ENCODE measurements around the gene INPP5D.

The INPP5D gene

DNA sequence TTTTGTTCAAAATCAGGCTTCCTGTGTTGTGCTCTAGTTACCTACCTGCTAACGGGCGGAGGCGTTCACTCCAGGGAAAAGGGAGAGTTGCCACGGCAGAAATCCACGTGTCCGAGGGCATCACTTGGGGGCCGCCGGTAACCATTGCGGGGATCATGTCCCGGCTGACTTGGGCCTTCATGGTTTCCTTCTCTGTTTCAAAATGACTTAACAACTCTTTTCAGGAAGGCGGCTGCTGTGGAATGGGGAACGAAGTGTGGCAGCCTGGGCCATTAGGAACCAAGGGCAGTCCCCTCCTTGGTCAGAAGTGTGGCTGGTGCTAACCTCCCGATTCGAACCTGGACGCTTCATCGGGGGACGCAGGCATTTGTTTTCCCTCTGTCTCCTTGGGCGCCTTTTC lies 56.8 kb downstream of the INPP5D start:
- no peak overlapping the region for H3K4ac ChIP-seq (ENCODE audit: low read depth, low read length)

DNA sequence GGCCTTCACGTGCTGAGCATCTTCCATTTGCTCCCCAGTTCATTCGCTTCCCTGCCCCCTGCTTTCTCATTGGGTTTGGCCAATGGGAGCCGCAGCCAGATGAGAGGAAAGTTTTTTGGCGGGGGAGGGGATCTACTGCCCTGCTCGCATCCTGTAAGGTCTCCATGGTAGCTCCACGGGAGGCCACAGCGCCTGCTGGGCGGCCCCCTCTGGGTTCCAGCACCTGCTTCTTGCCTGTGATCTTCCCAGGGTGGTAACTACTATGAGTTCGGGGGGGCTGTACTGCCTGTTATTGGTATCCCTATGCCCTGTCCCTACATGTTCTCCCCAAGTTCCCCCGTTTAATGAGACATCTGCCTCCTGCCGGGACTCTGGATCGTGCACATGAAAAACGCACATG lies 57.2 kb downstream of the INPP5D start:
- Histone ChIP-seq H4K8ac (ENCODE audit: low read depth, low read length) (no peak overlapping the region), H2AK5ac (ENCODE audit: low read length) (no peak overlapping the region), H2BK120ac (ENCODE audit: low read depth, low read length) (no peak overlapping the region), H3K56ac (ENCODE audit: low read length) (no peak overlapping the region), H3K36me3 (ENCODE audit: control insufficient read depth, insufficient read depth, low read length) (no peaks in the 10 kb centered on the region), H3K79me1 (ENCODE audit: low read length) (no peaks in the 10 kb centered on the region), H3K18ac (ENCODE audit: low read length) (no peak overlapping the region), H3K4me3 (ENCODE audit: low read length) (no peak overlapping the region), H3K27ac (ENCODE audit: low read depth, low read length) (no peak overlapping the region), H4K5ac (ENCODE audit: low read length) (no peak overlapping the region), H3K79me2 (ENCODE audit: control insufficient read depth, insufficient read depth, low read length) (no peaks in the 10 kb centered on the region), H3K4me1 (ENCODE audit: control insufficient read depth, low read depth, low read length) (no peaks in the 10 kb centered on the region), H3K4me2 (ENCODE audit: low read length) (no peak overlapping the region), H3K27me3 (ENCODE audit: insufficient read depth, low read length, poor library complexity) (no peaks in the 10 kb centered on the region), H2BK15ac (replicated peaks; ENCODE audit: low read depth) (no peak overlapping the region), H2BK5ac (ENCODE audit: low read length) (no peak overlapping the region), H3K9ac (ENCODE audit: low read length) (no peak overlapping the region), H3K23ac (ENCODE audit: low read length) (no peak overlapping the region), H3K4ac (ENCODE audit: low read depth, low read length) (no peak overlapping the region)
- no CpG with 5 or more reads among the region's 13 CpGs for WGBS (ENCODE audit: extremely low coverage, insufficient coverage, low lambda C conversion rate)
- no peak for DNase-seq

More for the DNA sequence above, 56.8 kb downstream of the INPP5D start:
- Histone ChIP-seq H3K4me3 (ENCODE audit: low read length) (no peak overlapping the region), H3K4me1 (ENCODE audit: control insufficient read depth, low read depth, low read length) (no peaks in the 10 kb centered on the region), H4K8ac (ENCODE audit: low read depth, low read length) (no peak overlapping the region), H4K5ac (ENCODE audit: low read length) (no peak overlapping the region), H2BK5ac (ENCODE audit: low read length) (no peak overlapping the region), H3K4me2 (ENCODE audit: low read length) (no peak overlapping the region), H3K27ac (ENCODE audit: low read depth, low read length) (no peak overlapping the region), H3K27me3 (ENCODE audit: insufficient read depth, low read length, poor library complexity) (no peaks in the 10 kb centered on the region), H3K79me1 (ENCODE audit: low read length) (no peaks in the 10 kb centered on the region), H3K36me3 (ENCODE audit: control insufficient read depth, insufficient read depth, low read length) (no peaks in the 10 kb centered on the region), H2BK15ac (replicated peaks; ENCODE audit: low read depth) (no peak overlapping the region), H3K79me2 (ENCODE audit: control insufficient read depth, insufficient read depth, low read length) (no peaks in the 10 kb centered on the region), H3K18ac (ENCODE audit: low read length) (no peak overlapping the region), H2BK120ac (ENCODE audit: low read depth, low read length) (no peak overlapping the region), H3K9ac (ENCODE audit: low read length) (no peak overlapping the region), H3K56ac (ENCODE audit: low read length) (no peak overlapping the region), H3K23ac (ENCODE audit: low read length) (no peak overlapping the region), H2AK5ac (ENCODE audit: low read length) (no peak overlapping the region)
- WGBS (ENCODE audit: extremely low coverage, insufficient coverage, low lambda C conversion rate): no CpG with 5 or more reads among the region's 18 CpGs
- DNase-seq: no peak

DNA sequence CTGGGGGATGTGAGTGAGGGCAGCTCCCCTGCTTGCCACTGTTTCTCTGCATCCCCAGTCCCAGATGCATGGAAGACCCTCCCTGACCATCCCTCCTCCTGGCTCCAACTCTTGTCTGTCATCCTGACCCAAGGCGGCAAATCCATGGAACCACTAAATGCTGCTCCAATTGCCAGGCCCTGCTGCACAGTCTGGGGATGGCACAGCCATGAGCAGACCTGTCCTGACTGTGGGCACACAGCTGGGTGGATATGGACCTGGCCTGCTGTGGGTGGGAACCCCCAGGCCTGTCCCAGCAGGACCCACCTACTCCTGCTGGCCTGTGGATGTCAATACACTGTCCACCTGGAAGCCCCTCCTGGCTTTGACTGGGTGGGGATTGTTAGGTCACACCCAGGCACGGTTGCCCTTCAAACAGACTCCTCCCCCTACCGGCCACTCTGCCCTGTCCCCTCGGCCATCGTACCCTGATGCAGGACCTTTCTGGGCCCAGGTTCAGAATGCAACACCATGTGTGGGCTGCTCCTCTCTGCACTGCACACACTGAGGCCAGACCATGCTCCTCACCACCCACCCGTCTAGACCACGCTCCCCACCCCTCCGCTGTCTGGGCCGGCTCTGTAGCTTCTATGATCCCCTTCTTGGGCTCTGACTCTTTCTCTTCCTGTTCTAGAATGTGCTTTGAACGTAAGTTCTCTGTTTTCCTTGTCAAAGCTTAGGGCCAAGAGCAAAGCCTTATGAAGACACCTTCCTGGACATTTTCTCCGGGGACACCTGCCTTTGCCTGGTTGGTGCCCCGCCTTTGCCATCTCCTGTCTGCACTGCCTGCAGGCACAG lies 57.9 kb downstream of the INPP5D start:
- Histone ChIP-seq H3K4me2 (ENCODE audit: low read length) (no peak overlapping the region), H2BK15ac (replicated peaks; ENCODE audit: low read depth) (no peak overlapping the region), H3K79me2 (ENCODE audit: control insufficient read depth, insufficient read depth, low read length) (no peaks in the 10 kb centered on the region), H3K4me1 (ENCODE audit: control insufficient read depth, low read depth, low read length) (no peaks in the 10 kb centered on the region), H3K27me3 (ENCODE audit: insufficient read depth, low read length, poor library complexity) (no peaks in the 10 kb centered on the region), H4K5ac (ENCODE audit: low read length) (no peak overlapping the region), H4K8ac (ENCODE audit: low read depth, low read length) (no peak overlapping the region), H3K4me3 (ENCODE audit: low read length) (no peak overlapping the region), H3K79me1 (ENCODE audit: low read length) (no peaks in the 10 kb centered on the region), H3K18ac (ENCODE audit: low read length) (no peak overlapping the region), H3K4ac (ENCODE audit: low read depth, low read length) (no peak overlapping the region), H3K9ac (ENCODE audit: low read length) (no peak overlapping the region), H2BK5ac (ENCODE audit: low read length) (no peak overlapping the region), H3K36me3 (ENCODE audit: control insufficient read depth, insufficient read depth, low read length) (no peaks in the 10 kb centered on the region), H3K27ac (ENCODE audit: low read depth, low read length) (no peak overlapping the region), H3K23ac (ENCODE audit: low read length) (no peak overlapping the region), H3K56ac (ENCODE audit: low read length) (no peak overlapping the region), H2AK5ac (ENCODE audit: low read length) (no peak overlapping the region), H2BK120ac (ENCODE audit: low read depth, low read length) (no peak overlapping the region)
- DNase-seq: no peak
- WGBS (ENCODE audit: extremely low coverage, insufficient coverage, low lambda C conversion rate): no CpG with 5 or more reads among the region's 12 CpGs

DNA sequence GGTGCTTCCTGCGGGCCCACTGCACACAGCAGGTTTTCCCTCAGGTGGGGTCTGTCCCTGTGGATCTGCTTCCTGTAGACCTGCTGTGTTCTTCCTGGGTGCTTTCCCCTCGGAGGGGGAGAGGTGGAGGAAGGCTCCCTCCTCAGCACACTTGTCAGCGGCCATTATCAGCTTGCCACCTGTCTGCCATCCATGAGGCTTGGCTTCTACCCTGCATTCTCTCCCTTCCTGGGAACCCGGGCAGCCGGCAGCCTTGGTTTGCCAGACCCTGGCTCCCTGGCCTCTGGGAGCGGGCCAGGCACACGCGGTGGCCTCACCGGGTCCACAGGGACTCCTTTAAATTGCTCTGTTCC lies 58.5 kb downstream of the INPP5D start:
- Histone ChIP-seq H3K27me3 (ENCODE audit: insufficient read depth, low read length, poor library complexity) (no peaks in the 10 kb centered on the region), H2BK5ac (ENCODE audit: low read length) (no peak overlapping the region), H3K9ac (ENCODE audit: low read length) (no peak overlapping the region), H3K79me1 (ENCODE audit: low read length) (no peaks in the 10 kb centered on the region), H4K5ac (ENCODE audit: low read length) (no peak overlapping the region), H3K23ac (ENCODE audit: low read length) (no peak overlapping the region), H3K18ac (ENCODE audit: low read length) (no peak overlapping the region), H4K8ac (ENCODE audit: low read depth, low read length) (no peak overlapping the region), H2BK120ac (ENCODE audit: low read depth, low read length) (no peak overlapping the region), H3K4me2 (ENCODE audit: low read length) (no peak overlapping the region), H2BK15ac (replicated peaks; ENCODE audit: low read depth) (no peak overlapping the region), H3K4me1 (ENCODE audit: control insufficient read depth, low read depth, low read length) (no peaks in the 10 kb centered on the region), H2AK5ac (ENCODE audit: low read length) (no peak overlapping the region), H3K56ac (ENCODE audit: low read length) (no peak overlapping the region), H3K79me2 (ENCODE audit: control insufficient read depth, insufficient read depth, low read length) (no peaks in the 10 kb centered on the region), H3K4ac (ENCODE audit: low read depth, low read length) (no peak overlapping the region), H3K4me3 (ENCODE audit: low read length) (no peak overlapping the region), H3K27ac (ENCODE audit: low read depth, low read length) (no peak overlapping the region), H3K36me3 (ENCODE audit: control insufficient read depth, insufficient read depth, low read length) (no peaks in the 10 kb centered on the region)
- no peak for DNase-seq
- no CpG with 5 or more reads among the region's 9 CpGs for WGBS (ENCODE audit: extremely low coverage, insufficient coverage, low lambda C conversion rate)

DNA sequence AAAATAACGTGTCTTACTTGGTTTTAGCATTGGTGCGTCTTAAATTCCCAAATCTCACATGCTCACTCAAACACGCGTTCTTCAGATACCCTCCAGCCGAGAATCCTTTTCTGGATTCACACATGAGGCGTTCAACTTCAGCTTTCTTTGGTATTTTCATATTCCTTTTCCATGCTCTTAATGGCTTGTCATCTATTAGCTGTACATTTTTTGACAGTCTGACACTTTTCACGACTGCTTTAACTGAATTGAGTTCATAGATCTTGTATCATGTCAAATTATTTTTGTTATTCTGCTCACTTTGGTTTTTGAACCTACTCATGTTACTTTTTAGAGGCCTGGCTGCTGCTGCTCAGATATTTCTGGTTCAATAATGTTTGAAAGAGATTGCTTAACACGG lies 59.0 kb downstream of the INPP5D start:
- Histone ChIP-seq H3K9ac (ENCODE audit: low read length) (no peak overlapping the region), H3K4me1 (ENCODE audit: control insufficient read depth, low read depth, low read length) (no peaks in the 10 kb centered on the region), H2BK5ac (ENCODE audit: low read length) (no peak overlapping the region), H3K4me3 (ENCODE audit: low read length) (no peak overlapping the region), H3K79me2 (ENCODE audit: control insufficient read depth, insufficient read depth, low read length) (no peaks in the 10 kb centered on the region), H3K18ac (ENCODE audit: low read length) (no peak overlapping the region), H4K5ac (ENCODE audit: low read length) (no peak overlapping the region), H3K27me3 (ENCODE audit: insufficient read depth, low read length, poor library complexity) (no peaks in the 10 kb centered on the region), H2BK15ac (replicated peaks; ENCODE audit: low read depth) (no peak overlapping the region), H2BK120ac (ENCODE audit: low read depth, low read length) (no peak overlapping the region), H3K36me3 (ENCODE audit: control insufficient read depth, insufficient read depth, low read length) (no peaks in the 10 kb centered on the region), H3K23ac (ENCODE audit: low read length) (no peak overlapping the region), H3K4me2 (ENCODE audit: low read length) (no peak overlapping the region), H3K27ac (ENCODE audit: low read depth, low read length) (no peak overlapping the region), H4K8ac (ENCODE audit: low read depth, low read length) (no peak overlapping the region), H3K56ac (ENCODE audit: low read length) (no peak overlapping the region), H3K4ac (ENCODE audit: low read depth, low read length) (no peak overlapping the region), H2AK5ac (ENCODE audit: low read length) (no peak overlapping the region), H3K79me1 (ENCODE audit: low read length) (no peaks in the 10 kb centered on the region)
- WGBS (ENCODE audit: extremely low coverage, insufficient coverage, low lambda C conversion rate): no CpG with 5 or more reads among the region's 8 CpGs
- DNase-seq: no peak

DNA sequence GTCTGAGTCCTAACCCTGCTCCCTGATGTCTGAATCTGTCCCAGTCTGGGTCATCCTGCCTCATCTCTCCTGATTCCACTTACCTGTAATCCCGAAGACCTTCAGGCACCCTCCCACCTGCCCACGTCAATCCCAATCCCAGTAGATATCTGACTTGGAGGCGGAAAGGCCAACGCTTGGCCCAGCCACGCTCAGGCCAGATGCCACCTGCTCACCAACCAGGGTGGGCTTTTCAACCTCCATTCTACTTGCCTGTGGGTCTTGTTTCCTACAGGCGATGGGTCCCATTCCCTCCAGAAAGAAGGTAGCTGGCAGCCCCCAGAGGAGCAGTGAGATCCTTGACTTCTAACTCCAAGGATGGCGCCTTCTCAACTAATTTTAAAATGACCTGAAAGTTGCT lies 59.7 kb downstream of the INPP5D start:
- no CpG with 5 or more reads among the region's 7 CpGs for WGBS (ENCODE audit: extremely low coverage, insufficient coverage, low lambda C conversion rate)

More for the DNA sequence above, 59.7 kb downstream of the INPP5D start:
- no peaks in the 10 kb centered on the region for H3K27me3 ChIP-seq (ENCODE audit: insufficient read depth, low read length, poor library complexity)
- H3K79me2 ChIP-seq (ENCODE audit: control insufficient read depth, insufficient read depth, low read length): no peaks in the 10 kb centered on the region
- H3K4me1 ChIP-seq (ENCODE audit: control insufficient read depth, low read depth, low read length): no peaks in the 10 kb centered on the region
- H2BK5ac ChIP-seq (ENCODE audit: low read length): no peak overlapping the region
- H3K18ac ChIP-seq (ENCODE audit: low read length): no peak overlapping the region
- no peak overlapping the region for H3K56ac ChIP-seq (ENCODE audit: low read length)
- H2BK15ac ChIP-seq (replicated peaks; ENCODE audit: low read depth): no peak overlapping the region
- no peaks in the 10 kb centered on the region for H3K79me1 ChIP-seq (ENCODE audit: low read length)
- no peak overlapping the region for H3K23ac ChIP-seq (ENCODE audit: low read length)
- H3K27ac ChIP-seq (ENCODE audit: low read depth, low read length): no peak overlapping the region
- H3K9ac ChIP-seq (ENCODE audit: low read length): no peak overlapping the region
- DNase-seq: no peak
- no peak overlapping the region for H2AK5ac ChIP-seq (ENCODE audit: low read length)
- H4K5ac ChIP-seq (ENCODE audit: low read length): no peak overlapping the region
- H3K36me3 ChIP-seq (ENCODE audit: control insufficient read depth, insufficient read depth, low read length): no peaks in the 10 kb centered on the region
- H3K4me2 ChIP-seq (ENCODE audit: low read length): no peak overlapping the region
- H3K4ac ChIP-seq (ENCODE audit: low read depth, low read length): no peak overlapping the region
- no peak overlapping the region for H2BK120ac ChIP-seq (ENCODE audit: low read depth, low read length)
- H4K8ac ChIP-seq (ENCODE audit: low read depth, low read length): no peak overlapping the region
- H3K4me3 ChIP-seq (ENCODE audit: low read length): no peak overlapping the region

Data from mesendoderm (in vitro differentiated cells).